T1000 (cell line): ENCODE measurements around the gene PLXND1.
A peak's percentile ranks its signal among the peaks of the same experiment; 100 is the strongest.

Source experiments
- DNase-seq: peaks from one replicate; lab custom pipeline; 2025; ENCODE audit warnings: mixed read lengths; lab: John Stamatoyannopoulos, UW

PLXND1 gene

GRCh38 chr3:129601713-129602112 is 4.8 kb downstream of the PLXND1 start:
- no peak for DNase-seq

DNA sequence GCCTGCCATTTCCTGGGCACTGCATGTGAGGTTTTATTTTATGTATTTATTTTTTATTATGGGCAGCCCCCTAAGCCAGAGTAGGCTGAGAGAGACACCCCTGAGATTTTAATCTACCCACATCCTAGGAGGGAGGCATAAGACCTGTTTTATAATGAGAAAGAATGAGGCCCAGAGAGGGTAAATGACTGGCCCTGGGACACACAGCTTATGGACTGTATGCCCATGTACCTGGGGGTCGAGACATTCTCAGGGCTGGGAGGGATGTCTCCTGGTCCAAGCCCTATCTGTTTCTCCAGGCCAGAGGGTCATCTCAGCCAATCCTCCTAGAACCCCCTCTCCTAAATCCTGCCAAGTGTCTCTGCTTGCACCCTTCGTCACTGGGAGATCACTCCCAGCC is 6.1 kb downstream of the PLXND1 start:
- DNase-seq: no peak

GRCh38 chr3:129599607-129600006 is 6.9 kb downstream of the PLXND1 start:
- peak; percentile 27 for DNase-seq

DNA sequence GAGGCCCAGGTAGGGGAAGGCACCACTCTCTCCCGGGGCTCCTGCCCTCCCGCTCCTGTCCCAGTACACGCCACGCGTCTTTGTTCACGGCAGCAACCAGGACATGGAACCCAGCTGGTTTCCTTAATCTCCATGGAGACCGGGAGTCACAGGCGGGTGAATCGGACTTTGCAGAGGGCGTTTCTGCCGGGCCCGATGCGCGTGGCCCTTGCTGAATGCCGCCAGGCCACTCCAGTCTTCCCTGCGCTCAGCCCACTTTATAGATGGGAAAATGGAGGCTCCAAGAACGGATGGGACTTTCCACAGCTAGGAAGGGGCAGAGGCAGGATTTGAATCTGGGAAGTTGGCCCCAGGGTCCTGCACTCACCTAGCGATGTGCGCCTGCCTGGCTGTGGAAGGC is 7.4 kb downstream of the PLXND1 start:
- DNase-seq: no peak

- no peak for DNase-seq
These were observed 8.0 kb downstream of the PLXND1 start for GRCh38 chr3:129598484-129598883.

DNA sequence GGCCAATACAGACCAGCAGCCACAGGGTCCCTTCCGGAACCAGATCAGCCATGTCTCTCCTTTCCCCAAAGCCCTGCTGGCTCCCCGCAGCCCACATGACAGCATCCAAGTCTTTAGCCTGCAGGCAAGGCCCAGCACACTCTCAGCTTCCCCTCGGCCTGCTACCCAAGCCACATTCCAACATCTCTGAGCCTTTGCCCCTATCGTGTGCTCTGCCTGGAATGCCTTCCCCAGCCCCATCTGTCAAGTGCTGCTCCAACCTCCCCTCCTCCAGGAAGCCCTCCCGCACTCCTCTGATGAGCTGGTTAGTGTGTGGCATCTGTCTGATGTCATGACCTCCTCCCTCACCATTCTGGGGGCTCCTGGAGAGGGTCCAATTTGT is 8.5 kb downstream of the PLXND1 start:
- DNase-seq: no peak

GRCh38 chr3:129597087-129597999 is 9.1 kb downstream of the PLXND1 start:
- DNase-seq: peak; percentile 5

DNA sequence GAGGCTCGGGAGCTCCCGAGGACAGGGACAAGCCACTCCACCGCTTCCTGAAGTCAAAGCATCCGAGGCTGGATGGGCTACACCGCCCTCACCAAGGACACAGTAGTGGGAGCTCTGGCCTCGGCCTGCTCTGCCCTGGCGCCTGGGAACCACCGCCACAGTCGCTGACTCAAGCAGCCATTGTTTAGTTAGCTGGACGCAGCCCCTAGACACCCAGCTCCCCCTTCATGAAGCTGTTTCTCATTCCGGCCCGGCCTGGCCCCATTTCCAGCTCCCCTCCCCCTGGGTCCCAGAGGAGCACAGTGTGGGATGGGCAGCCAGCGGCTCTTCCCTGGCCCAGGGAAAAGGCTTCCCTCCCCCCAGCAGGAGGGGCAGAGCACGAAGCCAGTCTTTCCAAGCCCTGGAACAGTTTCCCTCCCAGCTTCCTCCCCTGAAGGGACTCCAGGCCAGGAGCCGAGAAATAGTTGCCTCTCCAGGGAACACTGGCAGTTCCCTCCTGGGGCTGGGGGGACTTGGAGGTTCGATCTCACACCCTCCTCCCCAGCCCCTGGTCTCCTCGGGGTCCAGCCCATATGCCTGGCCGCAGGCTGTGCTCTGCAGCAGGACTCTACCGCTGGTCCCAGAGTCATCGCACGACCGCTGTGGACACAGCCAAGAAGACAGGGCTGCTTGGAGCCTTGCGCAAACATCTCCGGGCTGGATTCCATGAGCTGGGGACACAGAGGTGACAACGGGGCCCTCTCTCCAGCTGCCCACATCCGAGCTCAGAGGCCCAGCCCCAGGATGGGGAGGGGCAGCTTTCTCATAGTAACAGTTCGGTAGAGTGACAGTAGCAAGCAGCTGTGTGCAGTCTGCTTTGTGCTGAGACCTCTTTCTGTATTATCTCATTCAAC is 10.0 kb downstream of the PLXND1 start:
- DNase-seq: peak; percentile 68

- no peak for DNase-seq
These were observed 10.8 kb downstream of the PLXND1 start for GRCh38 chr3:129595544-129596193.

GRCh38 chr3:129594907-129595390 is 11.5 kb downstream of the PLXND1 start:
- DNase-seq: no peak

GRCh38 chr3:129594409-129594808 is 12.1 kb downstream of the PLXND1 start:
- no peak for DNase-seq

DNA sequence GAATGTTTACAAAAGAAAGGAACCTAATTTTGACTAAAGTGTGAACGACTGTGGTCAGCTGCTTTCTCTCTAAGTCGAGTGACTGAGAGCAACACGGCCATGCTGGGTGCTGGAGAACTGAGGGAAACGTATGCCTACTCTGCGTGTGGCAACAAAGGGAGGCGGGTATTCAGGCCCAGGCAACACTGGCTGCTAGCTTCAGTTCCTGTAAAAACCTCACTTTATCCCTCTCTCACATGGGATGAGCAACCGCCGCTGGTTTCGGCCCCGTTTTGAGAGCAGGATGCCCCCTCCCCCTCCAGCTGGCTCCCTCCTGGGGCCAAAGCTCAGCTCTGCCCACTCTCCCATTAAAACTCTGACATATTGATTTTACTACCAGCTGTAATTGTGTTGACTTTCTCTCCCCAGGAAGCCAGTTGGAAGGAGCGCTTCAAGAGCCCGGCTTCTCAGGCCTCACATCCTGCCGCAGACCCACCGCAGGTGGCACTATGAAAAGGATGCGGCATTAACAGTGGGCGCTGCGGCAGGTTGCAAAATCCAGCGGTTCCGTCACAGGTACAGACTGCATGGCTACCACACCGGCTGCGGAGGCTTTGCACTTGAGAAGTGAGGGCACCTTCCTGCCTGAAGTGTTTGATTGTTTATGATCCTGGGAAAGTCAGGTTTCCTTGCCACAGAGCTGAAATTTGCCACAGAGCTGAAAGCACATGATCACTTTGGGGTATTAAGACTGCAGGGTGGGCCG is 12.7 kb downstream of the PLXND1 start:
- no peak for DNase-seq

DNA sequence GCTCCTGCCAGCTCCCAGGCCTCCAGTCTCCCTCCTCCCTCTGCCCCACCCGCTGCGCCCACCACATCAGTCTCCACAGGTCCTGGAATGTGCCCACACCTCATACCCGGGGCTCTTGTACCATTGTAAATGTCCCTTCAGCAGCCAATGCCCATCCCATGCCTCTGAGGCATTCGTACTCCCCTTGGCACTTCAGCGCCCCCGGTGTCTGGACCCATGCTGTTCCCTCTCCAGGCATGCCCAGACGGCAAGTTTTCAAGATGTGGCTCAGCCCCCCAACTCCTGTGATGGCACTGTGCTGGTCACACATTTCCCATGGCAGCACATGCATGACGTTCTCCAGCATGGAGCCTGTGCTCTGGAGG is 13.3 kb downstream of the PLXND1 start:
- no peak for DNase-seq

DNA sequence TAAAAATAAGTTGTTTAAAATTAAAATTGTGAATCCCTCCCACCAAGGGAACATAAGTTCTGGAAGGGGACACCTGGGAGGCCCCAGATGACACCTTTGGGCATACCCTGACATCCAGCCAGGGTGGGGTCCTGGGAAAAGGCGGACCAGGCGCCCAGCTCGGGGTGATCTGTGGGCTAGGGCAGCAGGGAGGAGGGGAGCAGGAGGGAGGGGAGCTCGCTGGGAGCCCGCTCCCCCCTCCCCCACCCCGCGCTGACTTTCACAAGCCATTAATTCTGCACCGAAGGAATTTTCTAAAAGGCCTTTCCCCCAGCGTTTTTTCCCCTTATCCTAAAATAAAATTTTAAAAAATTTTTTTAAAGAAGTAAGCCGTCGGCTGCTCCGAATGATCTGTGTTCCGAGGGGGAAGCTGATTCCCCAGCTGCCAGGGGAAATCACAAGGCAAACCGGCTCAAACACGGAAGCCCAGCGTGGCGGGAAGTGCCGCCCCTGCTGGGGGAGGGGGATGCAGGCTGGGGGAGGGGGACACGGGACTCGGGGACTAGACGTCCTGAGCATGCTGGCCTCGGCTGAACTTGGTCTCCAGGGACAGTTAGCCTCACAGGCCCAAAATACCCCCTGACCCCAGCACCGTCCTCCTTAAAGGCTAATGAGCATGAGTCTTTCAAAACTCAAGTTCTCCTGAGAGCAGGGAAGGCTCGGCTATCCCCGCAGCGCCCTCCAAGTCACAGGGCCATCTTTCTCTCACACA is 13.9 kb downstream of the PLXND1 start:
- DNase-seq: no peak

DNA sequence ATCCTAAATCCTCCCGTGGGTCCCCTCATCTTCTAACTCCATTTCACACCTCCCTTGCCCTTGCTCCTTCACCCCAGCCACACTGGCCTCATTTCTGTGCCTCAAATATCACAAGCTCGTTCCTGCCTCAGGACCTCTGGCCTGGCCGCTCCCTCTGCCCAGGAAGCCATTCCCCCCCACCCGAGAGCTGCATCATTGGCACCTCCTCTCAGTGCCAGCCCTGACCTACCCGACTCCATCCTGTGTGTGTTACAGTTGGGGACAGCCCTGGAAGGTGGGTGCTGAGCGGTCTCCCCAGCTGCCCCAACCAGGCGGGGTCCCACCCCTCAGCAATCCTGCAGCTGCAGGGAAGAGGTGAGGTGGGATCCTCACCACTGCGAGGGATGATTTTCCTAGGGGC is 14.5 kb downstream of the PLXND1 start:
- DNase-seq: no peak

DNA sequence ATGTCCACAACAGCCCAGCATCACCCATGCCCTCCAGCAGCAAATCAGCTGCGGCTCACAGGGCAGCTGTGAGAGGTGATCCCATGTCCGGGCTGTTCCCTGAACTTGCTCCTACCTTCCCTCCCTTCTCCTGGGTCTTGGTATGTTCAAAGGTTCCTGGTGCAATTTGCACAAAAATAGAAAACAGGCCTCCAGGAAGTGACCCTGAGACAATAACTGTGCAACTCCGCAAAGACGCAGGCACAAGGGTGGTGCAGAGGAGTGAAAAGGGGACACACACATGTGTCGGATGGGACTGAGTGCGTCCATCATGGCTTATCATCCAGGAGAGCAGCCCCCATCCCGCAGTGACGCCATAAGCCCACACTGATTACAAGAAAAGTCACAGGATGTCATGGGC is 16.3 kb downstream of the PLXND1 start:
- no peak for DNase-seq

DNA sequence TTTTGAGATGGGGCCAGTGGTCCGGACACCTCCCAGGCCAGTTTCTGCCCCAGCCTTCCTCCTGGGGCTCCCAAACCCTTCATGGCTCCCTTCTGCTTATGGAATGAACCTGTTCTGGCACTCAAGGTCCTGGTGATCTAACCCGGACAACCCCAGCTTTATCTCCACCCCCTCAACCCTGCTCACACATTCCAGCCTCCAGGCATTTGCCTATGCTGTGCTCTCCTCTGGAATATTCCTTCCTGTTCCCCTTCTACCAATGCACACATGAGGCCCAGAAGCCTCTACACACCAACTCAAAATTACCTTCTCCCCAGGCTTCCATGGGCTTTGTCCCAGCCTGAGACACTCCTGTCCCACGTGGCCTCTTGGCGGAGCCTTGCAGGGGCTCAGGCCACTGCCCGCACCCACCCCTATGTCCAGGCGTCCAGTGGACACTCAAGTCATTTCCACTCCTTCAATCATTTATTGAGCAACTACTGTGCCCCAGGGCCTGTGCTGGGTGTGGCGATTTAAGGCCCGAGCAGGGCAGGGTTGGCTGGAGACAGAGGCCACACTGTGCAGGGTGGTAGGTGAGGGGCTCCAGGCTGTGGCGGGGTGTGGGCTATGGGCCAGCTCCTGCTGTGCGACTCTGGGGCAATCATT is 18.8 kb downstream of the PLXND1 start:
- no peak for DNase-seq

DNA sequence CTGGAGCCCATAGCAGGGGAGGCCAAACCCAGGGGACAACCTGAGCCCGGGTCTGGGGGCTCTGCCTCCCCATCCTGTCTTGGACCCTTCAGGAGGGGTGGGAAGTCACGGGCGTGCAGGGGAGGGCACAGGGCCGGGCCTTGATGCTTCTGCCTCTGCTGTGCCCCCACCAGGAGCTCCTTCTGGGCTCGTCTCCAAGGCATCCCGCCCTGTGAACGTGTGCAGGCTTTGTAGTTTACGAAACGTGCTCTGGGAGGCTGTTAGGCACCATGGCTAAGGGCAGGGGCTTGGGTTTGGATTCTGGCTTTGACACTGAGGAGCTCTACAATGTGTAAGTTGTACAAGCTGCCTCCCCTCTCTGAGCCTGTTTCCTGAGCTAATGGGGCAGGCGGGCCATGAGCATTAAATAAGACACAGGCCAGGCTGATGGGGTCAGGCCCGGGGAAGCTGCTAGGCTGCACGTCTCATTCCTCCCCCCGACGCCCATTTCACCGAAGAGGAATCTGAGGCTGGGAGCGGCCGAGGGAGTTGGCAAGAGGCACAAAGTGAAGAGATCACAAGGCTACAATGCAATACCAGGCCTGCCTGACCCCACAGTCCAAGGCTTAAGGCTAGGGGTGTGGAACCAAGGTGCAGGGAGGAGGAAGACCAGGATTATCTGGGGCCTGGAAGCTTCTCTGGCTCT is 19.6 kb downstream of the PLXND1 start:
- DNase-seq: no peak

DNA sequence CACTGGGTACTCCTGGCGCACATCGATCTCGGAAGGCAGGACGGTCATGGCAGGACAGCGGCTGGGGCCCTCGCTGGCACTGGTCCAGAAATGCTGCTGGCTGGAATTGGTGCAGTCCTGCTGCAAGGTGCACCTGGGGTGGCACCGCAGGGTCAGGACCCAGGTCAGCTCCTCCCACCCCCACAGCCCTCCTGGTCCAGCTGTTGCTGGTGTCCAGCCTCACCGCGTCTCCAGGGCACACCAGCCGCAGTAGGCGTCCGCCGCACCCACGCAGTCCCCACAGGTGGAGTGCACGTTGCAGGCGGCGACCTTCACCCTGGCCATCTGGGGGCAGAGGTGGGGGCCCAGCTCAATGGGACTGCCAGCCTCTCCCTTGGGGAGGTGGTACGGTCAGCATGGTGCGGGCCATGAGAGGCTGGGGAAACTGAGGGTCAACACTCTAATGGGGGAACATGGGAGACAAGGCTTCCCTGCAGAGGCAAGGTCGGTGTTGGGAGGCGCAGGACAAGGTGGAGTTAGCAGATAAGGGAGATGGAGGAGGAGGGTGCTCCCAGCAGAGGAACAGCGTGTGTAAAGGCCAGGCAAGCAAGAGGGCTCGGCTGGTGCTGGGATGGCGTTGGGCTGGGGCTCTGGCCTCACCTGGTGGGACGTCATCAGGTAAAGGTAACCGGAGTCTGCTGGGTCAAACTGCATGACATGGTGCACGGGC is 20.4 kb downstream of the PLXND1 start:
- no peak for DNase-seq
